GM19239 (cell line): ENCODE results near the gene CELSR2.

Source experiments
- DNase-seq: peaks from one replicate; pipeline ENCODE4 v3.0.0; 2011; ENCODE audit warnings: low spot score; ENCODE audit not compliant: insufficient read length
- FAIRE-seq: peaks from 2 replicates; lab custom pipeline; 2011; peaks lifted over from hg19 to GRCh38; lab: Jason Lieb, UNC

The CELSR2 gene

GRCh38 chr1:109229531-109230127, 19.7 kb upstream of the CELSR2 start:
- DNase-seq (no peak), FAIRE-seq (no peak)

- FAIRE-seq: no peak
Observed at GRCh38 chr1:109231066-109231465, 18.3 kb upstream of the CELSR2 start.

GRCh38 chr1:109235137-109235536, 14.2 kb upstream of the CELSR2 start:
- DNase-seq (no peak), FAIRE-seq (no peak)

More at GRCh38 chr1:109231066-109231465, 18.3 kb upstream of the CELSR2 start:
- no peak for DNase-seq

- no peak for DNase-seq
- no peak for FAIRE-seq
Observed at GRCh38 chr1:109237512-109237911, 11.8 kb upstream of the CELSR2 start.

- DNase-seq: no peak
- no peak for FAIRE-seq
Observed at GRCh38 chr1:109238382-109238781, 11.0 kb upstream of the CELSR2 start.

GRCh38 chr1:109239047-109239408, 10.3 kb upstream of the CELSR2 start:
- DNase-seq: no peak
- no peak for FAIRE-seq

- no peak for DNase-seq
Observed at GRCh38 chr1:109239409-109240068, 9.8 kb upstream of the CELSR2 start.

GRCh38 chr1:109240158-109241152, 8.9 kb upstream of the CELSR2 start:
- FAIRE-seq (no peak), DNase-seq (no peak)

More at GRCh38 chr1:109239409-109240068, 9.8 kb upstream of the CELSR2 start:
- FAIRE-seq: no peak

GRCh38 chr1:109241344-109241743, 8.0 kb upstream of the CELSR2 start:
- DNase-seq (no peak), FAIRE-seq (no peak)

GRCh38 chr1:109241841-109242345, 7.4 kb upstream of the CELSR2 start:
- DNase-seq: no peak
- FAIRE-seq: no peak

- DNase-seq: no peak
- no peak for FAIRE-seq
Observed at GRCh38 chr1:109242387-109242786, 7.0 kb upstream of the CELSR2 start.

- DNase-seq (no peak), FAIRE-seq (no peak)
Observed at GRCh38 chr1:109243221-109243620, 6.1 kb upstream of the CELSR2 start.

GRCh38 chr1:109243860-109244552, 5.3 kb upstream of the CELSR2 start:
- FAIRE-seq: no peak
- DNase-seq: no peak

GRCh38 chr1:109246141-109246551, 3.2 kb upstream of the CELSR2 start:
- FAIRE-seq: no peak
- no peak for DNase-seq

- DNase-seq (no peak), FAIRE-seq (no peak)
Observed at GRCh38 chr1:109247401-109248365, 1.7 kb upstream of the CELSR2 start.

- no peak for FAIRE-seq
Observed at GRCh38 chr1:109248444-109248796, 919 bp upstream of the CELSR2 start.

GRCh38 chr1:109249654-109250401, 489 bp downstream of the CELSR2 start:
- DNase-seq (no peak), FAIRE-seq (no peak)

More at GRCh38 chr1:109248444-109248796, 919 bp upstream of the CELSR2 start:
- DNase-seq: no peak
